Measurements from ENCODE around the gene ZNF185. TPM values are rescaled to one million over a fixed set of nuclear protein-coding genes. Genes with fewer than 3 reads are reported as not detected.

ZNF185 gene
- total RNA-seq, 1 experiment from 2014 or later, result 11.3 TPM

DNA sequence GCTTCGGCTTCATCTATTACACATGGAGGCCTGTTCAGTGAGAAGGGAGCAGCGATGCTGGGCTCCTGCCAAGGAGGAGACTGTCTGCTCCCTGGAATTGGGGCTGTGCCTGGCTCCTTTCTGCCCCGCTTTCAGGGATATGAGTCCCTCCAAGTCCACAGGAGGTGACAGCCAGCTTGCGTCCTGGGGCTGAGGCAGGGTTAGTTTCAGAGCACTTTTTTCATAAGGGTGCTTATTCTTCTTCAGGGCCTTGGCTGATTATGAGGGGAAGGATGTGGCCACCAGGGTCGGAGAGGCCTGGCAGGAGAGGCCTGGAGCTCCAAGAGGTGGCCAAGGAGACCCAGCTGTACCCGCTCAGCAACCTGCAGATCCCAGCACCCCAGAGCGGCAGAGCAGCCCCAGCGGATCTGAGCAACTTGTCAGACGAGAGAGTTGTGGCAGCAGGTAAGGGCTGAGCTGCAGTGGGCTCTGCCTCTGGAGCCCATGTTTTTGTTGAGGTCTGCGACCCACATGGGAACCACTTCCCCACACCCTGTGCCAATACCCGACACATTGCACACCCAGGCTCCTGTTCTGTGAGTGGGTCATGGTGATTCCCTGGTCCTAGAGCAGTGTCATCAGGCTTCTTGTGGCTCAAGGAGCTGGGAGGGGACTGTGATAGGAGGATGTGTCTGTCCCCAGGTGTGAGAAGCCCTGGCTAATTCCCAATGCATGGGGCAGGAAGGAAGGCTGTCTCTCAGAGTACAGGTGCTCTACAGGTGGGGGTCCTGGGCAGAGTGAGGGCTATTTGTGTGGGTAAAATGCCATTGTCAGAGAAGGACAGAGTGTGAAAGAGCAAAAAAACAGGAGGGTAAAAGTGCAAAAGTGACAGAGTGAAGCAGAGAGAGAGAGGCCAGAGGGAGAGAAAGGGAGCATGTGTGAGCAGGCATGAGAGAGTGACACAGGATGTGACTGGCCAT, 47.4 kb downstream of the ZNF185 start:
- H3K9ac ChIP-seq (ENCODE audit: extremely low read depth, insufficient read length, low read length), result no peak overlapping the region
- Mint-ChIP-seq H3K9me3 (peaks cover 67 to 81% of the 10 kb centered on the region in 2 experiments), H3K4me3 (no peak overlapping the region), H3K36me3 (ENCODE audit: insufficient read depth in 1 of 3, low read depth in 3 of 3) (peaks cover 0 to 17% (median 5%) of the 10 kb centered on the region in 3 experiments; a peak in 5 of 7 replicates), H3K27ac (no peak overlapping the region; a peak in 1 of 7 replicates), H3K4me1 (no peaks in the 10 kb centered on the region), H3K27me3 (ENCODE audit: low read depth) (peaks cover 3% of the 10 kb centered on the region; the same call in 1 of the 2 replicates)
- no peaks in the 10 kb centered on the region for H3K23me2 ChIP-seq (ENCODE audit: insufficient read length, low read depth, low read length, poor library complexity, severe bottlenecking)
- no peak overlapping the region for H3K14ac ChIP-seq (ENCODE audit: insufficient read depth, low read length)
- H2AK5ac ChIP-seq (ENCODE audit: insufficient read length, low read length), result no peak overlapping the region
- DNase-seq, result no peak
- no peaks in the 10 kb centered on the region for H3K4me1 ChIP-seq (ENCODE audit: insufficient read depth, low read length)
- no peaks in the 10 kb centered on the region for H4K20me1 ChIP-seq (ENCODE audit: control insufficient read depth, insufficient read depth, insufficient read length)
- H3K4ac ChIP-seq (ENCODE audit: low read depth, low read length), result no peak overlapping the region
- no peak overlapping the region for H2BK12ac ChIP-seq (ENCODE audit: insufficient read length, low read depth, low read length)
- H3K4me2 ChIP-seq (ENCODE audit: insufficient read depth, insufficient read length, low read length), result no peak overlapping the region
- TF ChIP-seq, protein P1, sequence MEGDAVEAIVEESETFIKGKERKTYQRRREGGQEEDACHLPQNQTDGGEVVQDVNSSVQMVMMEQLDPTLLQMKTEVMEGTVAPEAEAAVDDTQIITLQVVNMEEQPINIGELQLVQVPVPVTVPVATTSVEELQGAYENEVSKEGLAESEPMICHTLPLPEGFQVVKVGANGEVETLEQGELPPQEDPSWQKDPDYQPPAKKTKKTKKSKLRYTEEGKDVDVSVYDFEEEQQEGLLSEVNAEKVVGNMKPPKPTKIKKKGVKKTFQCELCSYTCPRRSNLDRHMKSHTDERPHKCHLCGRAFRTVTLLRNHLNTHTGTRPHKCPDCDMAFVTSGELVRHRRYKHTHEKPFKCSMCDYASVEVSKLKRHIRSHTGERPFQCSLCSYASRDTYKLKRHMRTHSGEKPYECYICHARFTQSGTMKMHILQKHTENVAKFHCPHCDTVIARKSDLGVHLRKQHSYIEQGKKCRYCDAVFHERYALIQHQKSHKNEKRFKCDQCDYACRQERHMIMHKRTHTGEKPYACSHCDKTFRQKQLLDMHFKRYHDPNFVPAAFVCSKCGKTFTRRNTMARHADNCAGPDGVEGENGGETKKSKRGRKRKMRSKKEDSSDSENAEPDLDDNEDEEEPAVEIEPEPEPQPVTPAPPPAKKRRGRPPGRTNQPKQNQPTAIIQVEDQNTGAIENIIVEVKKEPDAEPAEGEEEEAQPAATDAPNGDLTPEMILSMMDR (conservative IDR thresholded peaks at IDR 0.05), result no peak
- H3K56ac ChIP-seq (ENCODE audit: insufficient read length, low read depth, low read length), result no peak overlapping the region
- H3K27ac ChIP-seq (ENCODE audit: insufficient read length, low read depth, low read length), result no peak overlapping the region
- no peak overlapping the region for H2BK120ac ChIP-seq (ENCODE audit: low read depth, low read length, poor library complexity, severe bottlenecking)
- H3K27me3 ChIP-seq (ENCODE audit: insufficient read depth, low read length), result no peaks in the 10 kb centered on the region
- H3K18ac ChIP-seq (ENCODE audit: insufficient read length, low read depth, low read length), result no peak overlapping the region
- H2BK15ac ChIP-seq (ENCODE audit: low read depth, low read length), result no peak overlapping the region
- WGBS (ENCODE audit: extremely low coverage, insufficient read length, low lambda C conversion rate), result no CpG with 5 or more reads among the region's 11 CpGs
- peaks cover 54% of the 10 kb centered on the region for H3K9me3 ChIP-seq (ENCODE audit: control insufficient read depth, low read depth, low read length)
- no peaks in the 10 kb centered on the region for H3K79me1 ChIP-seq (ENCODE audit: insufficient read depth, low read depth, low read length, poor library complexity, severe bottlenecking)
- H2BK20ac ChIP-seq (ENCODE audit: low read depth, low read length, poor library complexity, severe bottlenecking), result no peak overlapping the region
- H3T11ph ChIP-seq (ENCODE audit: low read length), result no peak overlapping the region
- H4K8ac ChIP-seq (replicated peaks; ENCODE audit: insufficient read length, low read depth, low read length), result no peak overlapping the region
- no peak overlapping the region for H4K5ac ChIP-seq (ENCODE audit: insufficient read length, low read depth, low read length)
- no peak overlapping the region for H2BK5ac ChIP-seq (ENCODE audit: insufficient read length, low read length)
- H4K91ac ChIP-seq (ENCODE audit: insufficient read length, low read depth, low read length), result no peak overlapping the region
- H3K23ac ChIP-seq (ENCODE audit: insufficient read length, low read depth, low read length), result no peak overlapping the region
- no peaks in the 10 kb centered on the region for H3K79me2 ChIP-seq (ENCODE audit: insufficient read depth, low read length)
- H2AFZ ChIP-seq (ENCODE audit: low read length), result no peak overlapping the region

Measured in H9 (cell line).